Tibial artery (tissue), 4 donors: ENCODE results near the gene HSF2.

Experiments
- DNase-seq, 2 donors: peaks; one replicate each; pipeline ENCODE4 v3.0.0-alpha.2; 2019
- H3K27ac ChIP-seq, 2 donors: fragments of 200-600 bp; sonication (generic) in 1 of 2; 1 replicate in 1 of 2; 2 replicates in 1 of 2; pipeline ENCODE4 v1.5.1; 2018 to 2019; ENCODE audit warnings: mild to moderate bottlenecking in 1 of 2
- H3K27me3 ChIP-seq, 2 donors: fragments of 200-600 bp; sonication (generic) in 1 of 2; one replicate each; pipeline versions ENCODE4 v1.5.1 to v1.6.0; 2016 to 2019
- H3K36me3 ChIP-seq, 3 donors: fragments of 200-600 bp; sonication (generic) in 2 of 3; one replicate each; pipeline ENCODE4 v1.5.1; 2016 to 2019; ENCODE audit warnings: mild to moderate bottlenecking in 2 of 3
- H3K4me1 ChIP-seq, 4 donors: fragments of 200-600 bp; sonication (generic) in 2 of 4; 1 replicate in 3 of 4; 2 replicates in 1 of 4; pipeline ENCODE4 v1.5.1; 2016 to 2019
- H3K4me3 ChIP-seq, 2 donors: fragments of 200-600 bp; sonication (generic) in 1 of 2; 1 replicate in 1 of 2; 2 replicates in 1 of 2; pipeline ENCODE4 v1.5.1; 2018 to 2019; ENCODE audit warnings: mild to moderate bottlenecking in 2 of 2
- H3K9me3 ChIP-seq, 3 donors: fragments of 200-600 bp; sonication (generic) in 1 of 3; one replicate each; pipeline ENCODE4 v1.5.1; 2016 to 2019
- CTCF ChIP-seq, 2 experiments: fragments of 200-600 bp in 1 of 2; fragments of 450-650 bp in 1 of 2; IDR thresholded peaks; one replicate each; pipeline ENCODE4 v1.5.1; 2017 to 2019; ENCODE audit warnings: antibody characterized with exemption in 2 of 2, mild to moderate bottlenecking in 1 of 2, moderate library complexity in 1 of 2
- intact Hi-C: fragments of 100-400 bp; cut with DNase I; formaldehyde crosslinking; loops from one replicate; pipeline ENCODE4 v1.15.0; 2023; ENCODE audit warnings: low total_unique reads

Gene HSF2

GRCh38 chr6:122381494-122382265, 17.8 kb upstream of the HSF2 start:
- H3K27me3 ChIP-seq = no peaks in the 10 kb centered on the region
- H3K27ac ChIP-seq = no peak overlapping the region
- H3K4me1 ChIP-seq = no peaks in the 10 kb centered on the region
- peak in 1 of 2 donors; percentile 36 for DNase-seq
- TF ChIP-seq CTCF (IDR thresholded peaks at IDR 0.05) = peak; percentile 66 to 76
- H3K4me3 ChIP-seq = no peak overlapping the region
- no peaks in the 10 kb centered on the region for H3K36me3 ChIP-seq
- intact Hi-C loops = no loop called here
- H3K9me3 ChIP-seq = no peaks in the 10 kb centered on the region

GRCh38 chr6:122385857-122386612, 13.4 kb upstream of the HSF2 start:
- no peaks in the 10 kb centered on the region for H3K27me3 ChIP-seq
- H3K4me3 ChIP-seq = no peak overlapping the region
- intact Hi-C loops = no loop called here
- TF ChIP-seq CTCF (IDR thresholded peaks at IDR 0.05) = no peak
- no peaks in the 10 kb centered on the region for H3K36me3 ChIP-seq
- no peaks in the 10 kb centered on the region for H3K9me3 ChIP-seq
- H3K27ac ChIP-seq = no peak overlapping the region
- DNase-seq = no peak
- no peaks in the 10 kb centered on the region for H3K4me1 ChIP-seq

- no peaks in the 10 kb centered on the region for H3K9me3 ChIP-seq
- no peak for DNase-seq
- no peaks in the 10 kb centered on the region for H3K36me3 ChIP-seq
- H3K4me3 ChIP-seq = no peak overlapping the region
- no peak for TF ChIP-seq CTCF (IDR thresholded peaks at IDR 0.05)
- H3K27me3 ChIP-seq = no peaks in the 10 kb centered on the region
- no peaks in the 10 kb centered on the region for H3K4me1 ChIP-seq
- intact Hi-C loops = no loop called here
- no peak overlapping the region for H3K27ac ChIP-seq
Observed at GRCh38 chr6:122388945-122389344, 10.5 kb upstream of the HSF2 start.

GRCh38 chr6:122389704-122390372, 9.6 kb upstream of the HSF2 start:
- Histone ChIP-seq H3K9me3 (no peaks in the 10 kb centered on the region), H3K27me3 (no peaks in the 10 kb centered on the region), H3K4me3 (no peak overlapping the region), H3K4me1 (no peaks in the 10 kb centered on the region), H3K27ac (no peak overlapping the region), H3K36me3 (no peaks in the 10 kb centered on the region)
- no peak for TF ChIP-seq CTCF (IDR thresholded peaks at IDR 0.05)
- intact Hi-C loops = no loop called here
- DNase-seq = no peak

GRCh38 chr6:122392564-122393350, 6.7 kb upstream of the HSF2 start:
- TF ChIP-seq CTCF (IDR thresholded peaks at IDR 0.05) = no peak
- Histone ChIP-seq H3K4me3 (no peak overlapping the region), H3K27me3 (no peaks in the 10 kb centered on the region), H3K4me1 (no peaks in the 10 kb centered on the region), H3K36me3 (no peaks in the 10 kb centered on the region), H3K9me3 (no peaks in the 10 kb centered on the region), H3K27ac (no peak overlapping the region)
- DNase-seq = no peak
- intact Hi-C loops = no loop called here
